Aorta (tissue), 5 donors: ENCODE results near the gene KRT23. TPM values are rescaled to one million over a fixed set of nuclear protein-coding genes. Genes with fewer than 3 reads are reported as not detected.

Experiments used
- ATAC-seq: fragments of 200-7000 bp; cut with Tn5 transposase; one replicate; pipeline ENCODE4 v1.9.1; 2022; ENCODE audit warnings: moderate library complexity; ENCODE audit not compliant: low FRiP score
- DNase-seq, 2 donors: peaks; one replicate each; pipeline ENCODE4 v3.0.0-alpha.2; 2020
- H3K27ac ChIP-seq, 2 donors: one replicate each; pipeline ENCODE4 v1.5.1; 2013; ENCODE audit warnings: low read length in 2 of 2, mild to moderate bottlenecking in 2 of 2, moderate library complexity in 2 of 2, control low read depth in 1 of 2, inconsistent platforms in 1 of 2, low read depth in 1 of 2
- H3K27me3 ChIP-seq, 2 donors: one replicate each; pipeline ENCODE4 v1.6.1; 2013; ENCODE audit warnings: control low read depth in 1 of 2, low read length in 1 of 2, mild to moderate bottlenecking in 1 of 2, moderate library complexity in 1 of 2; ENCODE audit not compliant: insufficient read depth in 2 of 2, control insufficient read depth in 1 of 2
- H3K36me3 ChIP-seq, 2 donors: one replicate each; pipeline ENCODE4 v1.6.1; 2013; ENCODE audit warnings: control low read depth in 1 of 2, low read length in 1 of 2, mild to moderate bottlenecking in 1 of 2; ENCODE audit not compliant: insufficient read depth in 2 of 2, control insufficient read depth in 1 of 2
- H3K4me1 ChIP-seq, 2 donors: one replicate each; pipeline ENCODE4 v1.6.1; 2013; ENCODE audit warnings: low read length in 2 of 2, control low read depth in 1 of 2, mild to moderate bottlenecking in 1 of 2, moderate library complexity in 1 of 2; ENCODE audit not compliant: insufficient read depth in 2 of 2, control insufficient read depth in 1 of 2
- H3K4me3 ChIP-seq, 2 donors: one replicate each; pipeline ENCODE4 v1.5.1; 2013; ENCODE audit warnings: low read length in 2 of 2, control low read depth in 1 of 2, mild to moderate bottlenecking in 1 of 2
- H3K9me3 ChIP-seq: one replicate; pipeline ENCODE4 v1.6.1; 2013; ENCODE audit warnings: mild to moderate bottlenecking, low read length; ENCODE audit not compliant: control insufficient read depth
- WGBS, 2 donors: extraction: QIAGEN DNeasy Blood & Tissue Kit; methylation state at CpG; one replicate each; pipeline ENCODE4 v1.1.7; 2013; 5-methylcytosine and 5-hydroxymethylcytosine counted together
- intact Hi-C, 2 donors: fragments of 100-400 bp; cut with DNase I; formaldehyde crosslinking; loops; one replicate each; pipeline versions ENCODE4 v1.14.2 to v1.15.0; 2022
- polyA plus RNA-seq, 2 donors: library from polyadenylated mRNA; stranded (reverse); fragments of 200-250 nt; gene quantifications; one replicate each; pipeline ENCODE4 v1.2.3, GENCODE V29; 2013
- total RNA-seq, 2 donors: library from RNA; stranded (reverse); fragmentation: NEBNext Ultra II Directional; extraction: Animal tissue kit (Norgen Biotek cat#: 25700); gene quantifications; one replicate each; pipeline ENCODE4 v1.2.1, GENCODE V29; 2021
- donor health status: healthy with polysubstance abuse.
- donor health status: Bipolar disorder and iron deficiency.
- donor health status: DM: no; HTN: no; CAD: no.
- donor health status: DM: no; HTN: no; CAD: no.
- donor health status: DM: yes; HTN: yes; CAD: no.

KRT23 gene
- total and polyA plus RNA-seq, 4 donors, result 0.30 to 0.50 (median 0.39) TPM; not detected in 1

GRCh38 chr17:40901981-40902474, 35.4 kb downstream of the KRT23 start:
- no peak for ATAC-seq
- WGBS, 2 donors, result 99 to 100% methylated on average over 1 of the region's 1 CpG

DNA sequence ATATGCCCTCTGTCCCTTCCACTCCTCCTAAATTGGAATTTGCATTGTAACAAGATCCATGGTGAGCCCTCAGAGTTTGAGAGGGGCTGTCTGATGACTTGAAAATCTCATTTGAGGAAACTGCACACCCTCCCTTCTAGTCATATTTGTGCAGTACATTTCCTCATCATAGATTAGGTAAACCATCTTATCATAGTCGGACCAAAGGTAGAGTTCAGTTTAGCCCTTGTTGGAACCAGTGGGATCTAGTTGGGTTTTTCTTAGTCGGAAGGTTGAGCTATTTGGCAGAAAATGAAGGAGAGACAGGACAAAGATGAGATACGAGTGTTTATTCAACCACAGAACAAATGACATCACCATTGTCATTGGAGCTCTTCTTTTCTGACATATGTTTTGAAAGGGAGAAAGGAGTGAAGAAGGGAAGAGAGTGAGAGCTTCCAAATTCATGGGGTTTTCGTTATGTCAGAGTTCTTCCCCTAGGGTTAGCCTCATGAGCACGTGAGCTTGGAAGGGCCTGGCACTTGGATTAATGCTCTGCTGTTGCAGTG, 36.6 kb downstream of the KRT23 start:
- no peaks in the 10 kb centered on the region for H3K9me3 ChIP-seq
- intact Hi-C loops, result no loop called here
- no peaks in the 10 kb centered on the region for H3K4me1 ChIP-seq
- no peak overlapping the region for H3K4me3 ChIP-seq
- H3K27ac ChIP-seq, result no peak overlapping the region
- peaks cover 0 to 4% of the 10 kb centered on the region in 2 donors for H3K27me3 ChIP-seq
- 71 to 76% methylated on average over 5 of the region's 5 CpGs for WGBS, 2 donors
- no peak for DNase-seq
- no peaks in the 10 kb centered on the region for H3K36me3 ChIP-seq
- no peak for ATAC-seq

More at GRCh38 chr17:40901981-40902474, 35.4 kb downstream of the KRT23 start:
- Histone ChIP-seq H3K9me3 (no peaks in the 10 kb centered on the region), H3K27me3 (peaks cover 0 to 4% of the 10 kb centered on the region in 2 donors), H3K27ac (no peak overlapping the region), H3K4me3 (no peak overlapping the region), H3K36me3 (no peaks in the 10 kb centered on the region), H3K4me1 (no peaks in the 10 kb centered on the region)
- intact Hi-C loops, result no loop called here
- DNase-seq, result no peak

DNA sequence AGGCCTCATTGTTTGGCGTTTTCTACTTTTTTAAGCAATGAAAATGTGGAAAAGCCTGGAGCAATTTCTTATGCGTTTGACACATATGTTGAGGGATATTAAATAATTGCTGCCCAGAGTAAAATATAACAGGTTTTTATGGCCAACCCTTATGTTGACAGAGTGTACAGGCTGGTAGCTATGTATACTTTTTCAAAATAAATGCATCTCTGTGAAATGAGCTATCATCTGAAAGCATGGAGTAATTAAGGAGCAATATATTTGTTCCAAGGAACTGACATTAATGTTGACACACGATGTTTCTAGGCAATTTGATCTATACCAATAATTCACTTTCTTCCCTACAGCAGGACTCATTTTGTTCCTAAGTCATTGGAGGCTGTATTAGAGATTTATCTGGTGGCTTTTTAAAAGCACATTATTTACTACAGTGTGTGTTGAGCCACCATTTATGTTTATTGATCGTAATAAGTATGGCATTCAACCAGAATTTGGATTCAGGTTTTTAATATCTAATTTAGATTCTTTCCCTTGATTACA, 40.5 kb downstream of the KRT23 start:
- ATAC-seq (no peak), DNase-seq (no peak)
- Histone ChIP-seq H3K9me3 (no peaks in the 10 kb centered on the region), H3K4me3 (no peak overlapping the region), H3K4me1 (no peaks in the 10 kb centered on the region), H3K36me3 (no peaks in the 10 kb centered on the region), H3K27me3 (peaks cover 0 to 2% of the 10 kb centered on the region in 2 donors), H3K27ac (no peak overlapping the region)
- intact Hi-C loops, result no loop called here
- WGBS, 2 donors, result 74 to 84% methylated on average over 4 of the region's 4 CpGs

- WGBS, 2 donors, result 55 to 69% methylated on average over 9 of the region's 9 CpGs
- no peak for ATAC-seq
- no peaks in the 10 kb centered on the region for H3K27me3 ChIP-seq
- no peaks in the 10 kb centered on the region for H3K9me3 ChIP-seq
- H3K4me3 ChIP-seq, result no peak overlapping the region
- H3K4me1 ChIP-seq, result no peaks in the 10 kb centered on the region
- no peak for DNase-seq
- intact Hi-C loops, result no loop called here
- H3K27ac ChIP-seq, result no peak overlapping the region
- H3K36me3 ChIP-seq, result no peaks in the 10 kb centered on the region
Observed at GRCh38 chr17:40895106-40895730, 42.2 kb downstream of the KRT23 start.

- intact Hi-C loops, result no loop called here
- H3K4me1 ChIP-seq, result no peaks in the 10 kb centered on the region
- H3K27ac ChIP-seq, result no peak overlapping the region
- DNase-seq (no peak), ATAC-seq (no peak)
- WGBS, 2 donors, result 76 to 82% methylated on average over 2 of the region's 2 CpGs
- no peaks in the 10 kb centered on the region for H3K27me3 ChIP-seq
- no peaks in the 10 kb centered on the region for H3K9me3 ChIP-seq
- no peaks in the 10 kb centered on the region for H3K36me3 ChIP-seq
- H3K4me3 ChIP-seq, result no peak overlapping the region
Observed at GRCh38 chr17:40888196-40888720, 49.2 kb downstream of the KRT23 start.

DNA sequence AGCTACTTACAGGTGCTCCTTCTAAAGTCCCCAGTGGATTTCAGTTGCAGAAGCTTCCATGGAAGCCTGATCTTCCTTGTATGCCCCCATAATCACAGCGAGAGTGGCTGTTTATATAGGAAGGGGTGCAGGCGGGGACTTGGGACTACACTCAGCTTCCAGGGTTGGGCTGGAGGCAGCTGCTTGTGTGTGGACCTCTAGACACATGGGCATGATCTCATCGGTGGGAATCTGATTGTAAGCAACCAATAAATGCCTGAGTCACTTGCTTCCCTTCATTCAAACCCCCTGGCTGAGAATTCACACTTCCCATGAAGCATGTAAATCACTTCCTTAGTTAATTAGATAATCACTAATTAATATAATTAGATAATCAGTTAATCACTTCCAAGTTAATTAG, 51.4 kb downstream of the KRT23 start:
- no peak for DNase-seq
- 56 to 66% methylated on average over 3 of the region's 3 CpGs for WGBS, 2 donors
- no peak overlapping the region for H3K4me3 ChIP-seq
- no peak for ATAC-seq
- H3K4me1 ChIP-seq, result no peaks in the 10 kb centered on the region
- H3K36me3 ChIP-seq, result no peaks in the 10 kb centered on the region
- H3K27me3 ChIP-seq, result no peaks in the 10 kb centered on the region
- intact Hi-C loops, result no loop called here
- no peak overlapping the region for H3K27ac ChIP-seq
- no peaks in the 10 kb centered on the region for H3K9me3 ChIP-seq

GRCh38 chr17:40884708-40885512, 52.5 kb downstream of the KRT23 start, which contains the start of gene KRT20:
KRT20 (minus strand) TSS chr17:40885242; CDS start chr17:40885185, 57 bp downstream.
- no peaks in the 10 kb centered on the region for H3K36me3 ChIP-seq
- no peaks in the 10 kb centered on the region for H3K4me1 ChIP-seq
- intact Hi-C loops, result no loop called here
- no peaks in the 10 kb centered on the region for H3K9me3 ChIP-seq
- 90 to 92% methylated on average over 23 of the region's 23 CpGs for WGBS, 2 donors
- H3K4me3 ChIP-seq, result no peak within 1 kb of the TSS
- no peak within 1 kb of the TSS for H3K27ac ChIP-seq
- ATAC-seq (no peak), DNase-seq (no peak)
- no peaks in the 10 kb centered on the region for H3K27me3 ChIP-seq

- intact Hi-C loops, result no loop called here
- 87 to 91% methylated on average over 7 of the region's 7 CpGs for WGBS, 2 donors
- Histone ChIP-seq H3K4me1 (no peaks in the 10 kb centered on the region), H3K27ac (no peak overlapping the region), H3K9me3 (no peaks in the 10 kb centered on the region), H3K36me3 (no peaks in the 10 kb centered on the region), H3K27me3 (no peaks in the 10 kb centered on the region), H3K4me3 (no peak overlapping the region)
- no peak for DNase-seq
- no peak for ATAC-seq
Observed at GRCh38 chr17:40883626-40884334, 53.7 kb downstream of the KRT23 start.
